ENCODE measurements around the gene PRF1. TPM values are rescaled to one million over a fixed set of nuclear protein-coding genes. Genes with fewer than 3 reads are reported as not detected.

Gene PRF1
- total and polyA plus RNA-seq, 2 of the 13 experiments (the other 11 are each of a cell fraction or from before 2014, with no cell fraction given), result 1.00 to 1.4 TPM

- H3K9ac ChIP-seq (ENCODE audit: insufficient read depth, low read depth, low read length), result no peak overlapping the region
- ChIA-PET POLR2A (no interaction called here), CTCF (ENCODE audit: low intra/inter-chr PET ratio, low total read pairs) (no interaction called here)
- H3K27me3 ChIP-seq (ENCODE audit: control insufficient read depth in 1 of 2, insufficient read depth in 2 of 2, low read length in 2 of 2), result peaks cover 1 to 4% of the 10 kb centered on the region in 2 experiments; a peak in 2 of 5 replicates
- H3K4me1 ChIP-seq (ENCODE audit: insufficient read depth, low read length), result 0 out of 2 replicates have a peak, but pooled peaks cover 16% of the 10 kb centered on the region
- intact Hi-C loops (cut with micrococcal nuclease; ENCODE audit: unreplicated experiment), result loop anchor here (2.0 to 10.0 kb wide), 2 partner anchors 123 to 329 kb away; partner anchors contain the start of gene ADAMTS14
- no peaks in the 10 kb centered on the region for H3K9me3 ChIP-seq (ENCODE audit: low read length)
- peak; percentile 80 for DNase-seq (ENCODE audit: low spot score)
- H3K79me2 ChIP-seq (ENCODE audit: insufficient read depth, low read length), result no peaks in the 10 kb centered on the region
- under 1% methylated on average over 13 of the region's 19 CpGs for WGBS (ENCODE audit: low lambda C conversion rate)
- no peak for FAIRE-seq
- in situ Hi-C loops (cut with HindIII; ENCODE audit: extremely low pct_ligation_motif_present, low pct_unique_long_range_greater_than_20kb), result loop anchor here (10.0 kb wide), 1 partner anchor 333 kb away; the partner anchor contains the start of gene PCBD1
- no peaks in the 10 kb centered on the region for H4K20me1 ChIP-seq (ENCODE audit: insufficient read depth, low read length)
- no peak overlapping the region for H3K27ac ChIP-seq (ENCODE audit: extremely low read length, insufficient read depth, low read length)
- peak overlapping the region; percentile 8; the same call in 1 of the 2 replicates for H3K4me2 ChIP-seq (ENCODE audit: low read depth, low read length)
- BruUV-seq (replicated peaks), result no TSS peak
- H2AFZ ChIP-seq (ENCODE audit: low read length), result no peak overlapping the region
- no peak overlapping the region for H3K4me3 ChIP-seq (replicated peaks in 1 of 3; ENCODE audit: insufficient read depth in 1 of 3, low read depth in 2 of 3, low read length in 3 of 3)
- TF ChIP-seq ZNF296 (CRISPR knock-in tag; conservative IDR thresholded peaks at IDR 0.05) (no peak), TEAD3 (CRISPR knock-in tag; optimal IDR thresholded peaks at IDR 0.05; ENCODE audit: borderline replicate concordance) (peak; percentile 81), ZNF292 (CRISPR knock-in tag; IDR thresholded peaks at IDR 0.05; ENCODE audit: borderline replicate concordance, low read depth) (no peak), ZNF383 (CRISPR knock-in tag; IDR thresholded peaks at IDR 0.05; ENCODE audit: borderline replicate concordance) (no peak), ZNF280D (CRISPR knock-in tag; IDR thresholded peaks at IDR 0.05) (no peak), ZNF224 (CRISPR knock-in tag; IDR thresholded peaks at IDR 0.05) (no peak), GATAD2A (CRISPR knock-in tag; IDR thresholded peaks at IDR 0.05) (peak; percentile 23; the same call in 1 of the 2 replicates), ATF3 (CRISPR knock-in tag; IDR thresholded peaks at IDR 0.05) (peak; percentile 72), CEBPB (IDR thresholded peaks at IDR 0.05; ENCODE audit: borderline replicate concordance, low read depth, low read length) (peak; percentile 85), RNF2 (conservative IDR thresholded peaks at IDR 0.05; ENCODE audit: low read depth) (no peak), CEBPG (CRISPR knock-in tag; IDR thresholded peaks at IDR 0.05) (peak; percentile 62), PHB2 (IDR thresholded peaks at IDR 0.05; ENCODE audit: partially characterized antibody) (no peak), ATF4 (CRISPR knock-in tag; IDR thresholded peaks at IDR 0.05) (peak in 1 of 2 experiments; percentile 34; a peak in 1 of 4 replicates), FOXA1 (IDR thresholded peaks at IDR 0.05) (no peak), FOXA1 (CRISPR knock-in tag; IDR thresholded peaks at IDR 0.05) (0 out of 2 replicates have a peak, but pooled peaks have one; percentile 28), DNMT1 (CRISPR knock-in tag; IDR thresholded peaks at IDR 0.05) (no peak), ZNF512B (CRISPR knock-in tag; IDR thresholded peaks at IDR 0.05; ENCODE audit: borderline replicate concordance) (no peak)
- peak; percentile 47 for ATAC-seq
- no peaks in the 10 kb centered on the region for H3K36me3 ChIP-seq (replicated peaks in 1 of 2; ENCODE audit: control insufficient read depth in 1 of 2, insufficient read depth in 2 of 2, low read length in 2 of 2)
These were observed 50.5 kb downstream of the PRF1 start for GRCh38 chr10:70551971-70552422.
